Mesenchymal stem cell (in vitro differentiated cells and primary cell): ENCODE results near the gene SLC6A12.

Source experiments
- DNase-seq: peaks from one replicate; pipeline ENCODE4 v3.0.0-alpha.2; 2013
- H2AFZ ChIP-seq: one replicate; pipeline ENCODE4 v1.6.1; 2013; ENCODE audit warnings: low read depth, mild to moderate bottlenecking, control low read depth, inconsistent platforms, low read length, moderate library complexity
- H2AK5ac ChIP-seq: 2 replicates; pipeline ENCODE4 v1.6.1; 2013; ENCODE audit warnings: low read length, moderate library complexity, mild to moderate bottlenecking, inconsistent platforms; ENCODE audit not compliant: severe bottlenecking
- H2BK120ac ChIP-seq: one replicate; pipeline ENCODE4 v1.6.1; 2013; ENCODE audit warnings: low read depth, mild to moderate bottlenecking, inconsistent platforms, low read length, moderate library complexity
- H2BK12ac ChIP-seq, 2 experiments: one replicate each; pipeline ENCODE4 v1.6.1; 2013; ENCODE audit warnings: inconsistent platforms in 2 of 2, low read length in 2 of 2, mild to moderate bottlenecking in 2 of 2, moderate library complexity in 2 of 2, control low read depth in 1 of 2
- H2BK15ac ChIP-seq: one replicate; pipeline ENCODE4 v1.6.1; 2013; ENCODE audit warnings: mild to moderate bottlenecking, low read depth, inconsistent platforms; ENCODE audit not compliant: poor library complexity, severe bottlenecking
- H2BK5ac ChIP-seq: 2 replicates; pipeline ENCODE4 v1.6.1; 2013; ENCODE audit warnings: low read depth, mild to moderate bottlenecking, low read length, control low read depth, inconsistent platforms; ENCODE audit not compliant: poor library complexity, severe bottlenecking
- H3K14ac ChIP-seq, 2 experiments: one replicate each; pipeline ENCODE4 v1.6.1; 2013; ENCODE audit warnings: inconsistent platforms in 2 of 2, low read length in 2 of 2, control low read depth in 1 of 2, mild to moderate bottlenecking in 1 of 2, moderate library complexity in 1 of 2
- H3K18ac ChIP-seq, 2 experiments: one replicate each; pipeline ENCODE4 v1.6.1; 2013; ENCODE audit warnings: inconsistent platforms in 2 of 2, low read length in 2 of 2, control low read depth in 1 of 2, low read depth in 1 of 2, mild to moderate bottlenecking in 1 of 2
- H3K23ac ChIP-seq, 2 experiments: one replicate each; pipeline ENCODE4 v1.6.1; 2013; ENCODE audit warnings: inconsistent platforms in 2 of 2, low read length in 2 of 2, mild to moderate bottlenecking in 2 of 2, moderate library complexity in 2 of 2, control low read depth in 1 of 2
- H3K27ac ChIP-seq: 2 replicates; pipeline ENCODE4 v1.5.1; 2013; ENCODE audit warnings: mild to moderate bottlenecking, moderate library complexity, low read length, control low read depth, inconsistent platforms; ENCODE audit not compliant: poor library complexity, severe bottlenecking
- H3K27me3 ChIP-seq, 2 experiments: 2 replicates each; pipeline versions ENCODE4 v1.6.1 to v1.7.0; 2013; ENCODE audit warnings: low read length in 2 of 2, mild to moderate bottlenecking in 2 of 2, moderate library complexity in 2 of 2, control low read depth in 1 of 2, inconsistent platforms in 1 of 2; ENCODE audit not compliant: control insufficient read depth in 1 of 2, insufficient read depth in 1 of 2
- H3K36me3 ChIP-seq, 2 experiments: 2 replicates each; pipeline versions ENCODE4 v1.6.1 to v1.7.0; 2013; ENCODE audit warnings: low read length in 2 of 2, control low read depth in 1 of 2, inconsistent platforms in 1 of 2, low read depth in 1 of 2, mild to moderate bottlenecking in 1 of 2; ENCODE audit not compliant: insufficient read depth in 2 of 2, control insufficient read depth in 1 of 2
- H3K4ac ChIP-seq, 2 experiments: one replicate each; pipeline ENCODE4 v1.6.1; 2013; ENCODE audit warnings: inconsistent platforms in 2 of 2, low read length in 2 of 2, mild to moderate bottlenecking in 2 of 2, moderate library complexity in 2 of 2, control low read depth in 1 of 2, low read depth in 1 of 2
- H3K4me1 ChIP-seq: 2 replicates; pipeline ENCODE4 v1.6.1; 2013; ENCODE audit warnings: low read depth, low read length, control low read depth; ENCODE audit not compliant: control insufficient read depth, insufficient read depth
- H3K4me2 ChIP-seq: 2 replicates; pipeline ENCODE4 v1.6.1; 2013; ENCODE audit warnings: low read length, mild to moderate bottlenecking, inconsistent platforms; ENCODE audit not compliant: poor library complexity, severe bottlenecking
- H3K4me3 ChIP-seq, 2 experiments: 2 replicates each; pipeline versions ENCODE4 v1.5.1 to v1.7.0; 2013; ENCODE audit warnings: low read length in 2 of 2, mild to moderate bottlenecking in 2 of 2, control low read depth in 1 of 2, low read depth in 1 of 2; ENCODE audit not compliant: insufficient read depth in 1 of 2
- H3K79me1 ChIP-seq: replicated peaks from 2 replicates; pipeline ENCODE4 v1.6.1; 2013; ENCODE audit warnings: mild to moderate bottlenecking, control low read depth, low read length, inconsistent platforms; ENCODE audit not compliant: poor library complexity, severe bottlenecking
- H3K9ac ChIP-seq: 2 replicates; pipeline ENCODE4 v1.7.0; 2013; ENCODE audit warnings: mild to moderate bottlenecking, low read length, moderate library complexity
- H3K9me3 ChIP-seq: 2 replicates; pipeline ENCODE4 v1.7.0; 2013; ENCODE audit warnings: mild to moderate bottlenecking, low read length; ENCODE audit not compliant: control insufficient read depth
- H4K8ac ChIP-seq: one replicate; pipeline ENCODE4 v1.6.1; 2013; ENCODE audit warnings: inconsistent platforms, mild to moderate bottlenecking, low read length, moderate library complexity
- H4K91ac ChIP-seq: one replicate; pipeline ENCODE4 v1.6.1; 2013; ENCODE audit warnings: mild to moderate bottlenecking, low read length, inconsistent platforms
- WGBS: methylation state at CpG from one replicate; pipeline ENCODE4 v1.1.7; 2013; ENCODE audit warnings: mixed read lengths; 5-methylcytosine and 5-hydroxymethylcytosine counted together

The SLC6A12 gene

GRCh38 chr12:203074-203461 is 10.9 kb downstream of the SLC6A12 start:
- Histone ChIP-seq H3K27ac (no peak overlapping the region), H3K4ac (no peak overlapping the region), H4K8ac (no peak overlapping the region), H2BK12ac (no peak overlapping the region), H3K23ac (no peak overlapping the region), H3K27me3 (peaks cover 47 to 74% of the 10 kb centered on the region in 2 experiments), H3K9ac (no peak overlapping the region), H3K4me2 (peak overlapping the region; percentile 89), H2AFZ (no peak overlapping the region), H3K4me1 (peaks cover 20% of the 10 kb centered on the region), H4K91ac (no peak overlapping the region), H3K14ac (no peak overlapping the region), H3K36me3 (peaks cover 0 to 3% of the 10 kb centered on the region in 2 experiments), H2BK5ac (no peak overlapping the region), H3K9me3 (no peaks in the 10 kb centered on the region), H2AK5ac (no peak overlapping the region), H3K4me3 (peak overlapping the region; percentile 61 to 67), H2BK15ac (no peak overlapping the region), H2BK120ac (no peak overlapping the region), H3K18ac (no peak overlapping the region), H3K79me1 (no peaks in the 10 kb centered on the region)
- WGBS: 68% methylated on average over 15 of the region's 16 CpGs
- no peak for DNase-seq

- Histone ChIP-seq H2BK15ac (no peak overlapping the region), H3K9ac (no peak overlapping the region), H3K23ac (no peak overlapping the region), H4K91ac (no peak overlapping the region), H3K27ac (no peak overlapping the region), H2BK5ac (no peak overlapping the region), H3K4me2 (no peak overlapping the region), H3K14ac (no peak overlapping the region), H3K36me3 (peaks cover 0 to 3% of the 10 kb centered on the region in 2 experiments), H3K27me3 (peaks cover 50 to 75% of the 10 kb centered on the region in 2 experiments), H3K4me1 (peaks cover 20% of the 10 kb centered on the region), H4K8ac (no peak overlapping the region), H2AFZ (no peak overlapping the region), H2BK12ac (no peak overlapping the region), H3K4me3 (no peak overlapping the region), H3K4ac (no peak overlapping the region), H2BK120ac (no peak overlapping the region), H2AK5ac (no peak overlapping the region), H3K18ac (no peak overlapping the region), H3K79me1 (no peaks in the 10 kb centered on the region), H3K9me3 (no peaks in the 10 kb centered on the region)
- no peak for DNase-seq
- 37% methylated on average over 15 of the region's 15 CpGs for WGBS
Observed at GRCh38 chr12:202081-202731, 11.8 kb downstream of the SLC6A12 start.

- Histone ChIP-seq H3K14ac (no peak overlapping the region), H2BK12ac (no peak overlapping the region), H3K9ac (no peak overlapping the region), H3K4ac (no peak overlapping the region), H4K91ac (no peak overlapping the region), H2BK120ac (no peak overlapping the region), H3K18ac (no peak overlapping the region), H4K8ac (no peak overlapping the region), H2AFZ (no peak overlapping the region), H2BK15ac (no peak overlapping the region), H2BK5ac (no peak overlapping the region), H3K4me3 (no peak overlapping the region), H3K9me3 (no peaks in the 10 kb centered on the region), H2AK5ac (no peak overlapping the region), H3K27ac (no peak overlapping the region), H3K36me3 (peaks cover 0 to 3% of the 10 kb centered on the region in 2 experiments), H3K23ac (peak overlapping the region in 1 of 2 experiments; percentile 36), H3K27me3 (peaks cover 46 to 68% of the 10 kb centered on the region in 2 experiments), H3K4me1 (peaks cover 20% of the 10 kb centered on the region), H3K4me2 (no peak overlapping the region), H3K79me1 (no peaks in the 10 kb centered on the region)
- 90% methylated on average over 8 of the region's 8 CpGs for WGBS
- DNase-seq: no peak
Observed at GRCh38 chr12:201361-201760, 12.6 kb downstream of the SLC6A12 start.

- Histone ChIP-seq H3K79me1 (no peaks in the 10 kb centered on the region), H2BK15ac (no peak overlapping the region), H4K91ac (no peak overlapping the region), H3K4me1 (peaks cover 14% of the 10 kb centered on the region), H3K27ac (no peak overlapping the region), H3K9ac (peak overlapping the region; percentile 85), H3K18ac (no peak overlapping the region), H2AK5ac (no peak overlapping the region), H3K14ac (peak overlapping the region in 1 of 2 experiments; percentile 26), H2BK120ac (no peak overlapping the region), H3K4me2 (no peak overlapping the region), H3K23ac (no peak overlapping the region), H3K9me3 (no peaks in the 10 kb centered on the region), H4K8ac (no peak overlapping the region), H2BK12ac (no peak overlapping the region), H2AFZ (no peak overlapping the region), H3K4me3 (no peak overlapping the region), H2BK5ac (no peak overlapping the region), H3K27me3 (peaks cover 49 to 65% of the 10 kb centered on the region in 2 experiments), H3K36me3 (peaks cover 0 to 3% of the 10 kb centered on the region in 2 experiments), H3K4ac (no peak overlapping the region)
- 62% methylated on average over 9 of the region's 9 CpGs for WGBS
- DNase-seq: no peak
Observed at GRCh38 chr12:198705-199104, 15.3 kb downstream of the SLC6A12 start.
